Esophagus muscularis mucosa (tissue), 4 donors: ENCODE results near the gene SCFD2. TPM values are rescaled to one million over a fixed set of nuclear protein-coding genes. Genes with fewer than 3 reads are reported as not detected.

Source experiments
- DNase-seq: peaks from one replicate; pipeline ENCODE4 v3.0.0-alpha.2; 2017; ENCODE audit errors: extremely low spot score
- H3K27ac ChIP-seq, 4 donors: fragments of 200-600 bp; sonication (generic); replicated peaks in 1 of 4; 1 replicate in 3 of 4; 2 replicates in 1 of 4; pipeline ENCODE4 v1.5.1; 2016 to 2019; ENCODE audit warnings: mild to moderate bottlenecking in 1 of 4
- H3K27me3 ChIP-seq, 4 donors: fragments of 200-600 bp; sonication (generic); one replicate each; pipeline versions ENCODE4 v1.5.1 to v1.6.0; 2016 to 2019
- H3K36me3 ChIP-seq, 4 donors: fragments of 200-600 bp; sonication (generic); one replicate each; pipeline ENCODE4 v1.5.1; 2016 to 2019
- H3K4me1 ChIP-seq, 4 donors: fragments of 200-600 bp; sonication (generic); one replicate each; pipeline ENCODE4 v1.5.1; 2016 to 2019
- H3K4me3 ChIP-seq, 4 donors: fragments of 200-600 bp; sonication (generic); 1 replicate in 2 of 4; 2 replicates in 2 of 4; pipeline ENCODE4 v1.5.1; 2016 to 2019; ENCODE audit warnings: mild to moderate bottlenecking in 4 of 4, moderate library complexity in 1 of 4
- H3K9me3 ChIP-seq, 4 donors: fragments of 200-600 bp; sonication (generic); 1 replicate in 3 of 4; 2 replicates in 1 of 4; pipeline ENCODE4 v1.5.1; 2016 to 2019
- EP300 ChIP-seq: sonication (generic); formaldehyde crosslinking; IDR thresholded peaks from one replicate; pipeline ENCODE4 v1.6.1; 2017; ENCODE audit warnings: antibody characterized with exemption
- POLR2A ChIP-seq: fragments of 450-650 bp; IDR thresholded peaks from one replicate; pipeline ENCODE4 v1.6.1; 2017; ENCODE audit warnings: antibody characterized with exemption, moderate library complexity, mild to moderate bottlenecking, low read depth
- POLR2AphosphoS5 ChIP-seq, 2 donors: sonication (generic); formaldehyde crosslinking; IDR thresholded peaks; one replicate each; pipeline ENCODE4 v1.6.1; 2017; ENCODE audit warnings: antibody characterized with exemption in 2 of 2
- WGBS: methylation state at CpG from one replicate; pipeline ENCODE4 v1.1.5; 2018; 5-methylcytosine and 5-hydroxymethylcytosine counted together
- intact Hi-C: fragments of 100-400 bp; cut with DNase I; formaldehyde crosslinking; loops from one replicate; pipeline ENCODE4 v1.15.1; 2023
- total RNA-seq, 4 donors: library from RNA; depleted of rRNA; stranded (reverse); fragments of >200 nt; gene quantifications; one replicate each; pipeline versions ENCODE4 v1.1.0 to v1.2.1, GENCODE V29; 2016
- TF ChIP-seq, protein P1 (sequence below), 3 experiments: fragments of 200-600 bp in 2 of 3; fragments of 450-650 bp in 1 of 3; sonication (generic) in 2 of 3; IDR thresholded peaks; one replicate each; pipeline ENCODE4 v1.5.1; 2017 to 2019; ENCODE audit warnings: antibody characterized with exemption in 3 of 3, mild to moderate bottlenecking in 2 of 3, moderate library complexity in 1 of 3

Gene SCFD2
- total RNA-seq, 4 donors from 2014 or later = 10.0 to 15.7 (median 12.7) TPM

DNA sequence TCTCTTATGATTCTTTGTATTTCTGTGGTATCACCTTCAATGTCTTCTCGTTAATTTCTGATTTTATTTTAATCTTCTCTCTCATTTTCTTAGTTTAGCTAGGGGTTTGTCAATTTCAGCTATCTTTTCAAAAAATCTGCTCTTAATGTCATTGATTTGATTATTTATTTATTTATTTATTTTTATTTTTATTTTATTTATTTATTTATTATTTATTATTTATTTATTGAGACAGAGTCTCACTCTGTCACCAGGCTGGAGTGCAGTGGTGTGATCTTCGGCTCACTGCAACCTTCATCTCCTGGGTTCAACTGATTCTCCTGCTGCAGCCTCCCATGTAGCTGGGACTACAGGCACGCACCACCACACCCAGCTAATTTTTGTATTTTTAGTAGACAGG lies 194.1 kb downstream of the SCFD2 start:
- Histone ChIP-seq H3K9me3 (no peaks in the 10 kb centered on the region), H3K27ac (no peak overlapping the region), H3K27me3 (no peaks in the 10 kb centered on the region), H3K4me3 (no peak overlapping the region), H3K36me3 (no peaks in the 10 kb centered on the region), H3K4me1 (no peaks in the 10 kb centered on the region)
- DNase-seq = no peak
- TF ChIP-seq POLR2A = no peak
- TF ChIP-seq, protein P1, sequence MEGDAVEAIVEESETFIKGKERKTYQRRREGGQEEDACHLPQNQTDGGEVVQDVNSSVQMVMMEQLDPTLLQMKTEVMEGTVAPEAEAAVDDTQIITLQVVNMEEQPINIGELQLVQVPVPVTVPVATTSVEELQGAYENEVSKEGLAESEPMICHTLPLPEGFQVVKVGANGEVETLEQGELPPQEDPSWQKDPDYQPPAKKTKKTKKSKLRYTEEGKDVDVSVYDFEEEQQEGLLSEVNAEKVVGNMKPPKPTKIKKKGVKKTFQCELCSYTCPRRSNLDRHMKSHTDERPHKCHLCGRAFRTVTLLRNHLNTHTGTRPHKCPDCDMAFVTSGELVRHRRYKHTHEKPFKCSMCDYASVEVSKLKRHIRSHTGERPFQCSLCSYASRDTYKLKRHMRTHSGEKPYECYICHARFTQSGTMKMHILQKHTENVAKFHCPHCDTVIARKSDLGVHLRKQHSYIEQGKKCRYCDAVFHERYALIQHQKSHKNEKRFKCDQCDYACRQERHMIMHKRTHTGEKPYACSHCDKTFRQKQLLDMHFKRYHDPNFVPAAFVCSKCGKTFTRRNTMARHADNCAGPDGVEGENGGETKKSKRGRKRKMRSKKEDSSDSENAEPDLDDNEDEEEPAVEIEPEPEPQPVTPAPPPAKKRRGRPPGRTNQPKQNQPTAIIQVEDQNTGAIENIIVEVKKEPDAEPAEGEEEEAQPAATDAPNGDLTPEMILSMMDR (IDR thresholded peaks at IDR 0.05) = no peak
- TF ChIP-seq POLR2AphosphoS5 (IDR thresholded peaks at IDR 0.05) = no peak
- TF ChIP-seq EP300 = no peak
- WGBS = 100% methylated on average over 3 of the region's 3 CpGs
- intact Hi-C loops = no loop called here

DNA sequence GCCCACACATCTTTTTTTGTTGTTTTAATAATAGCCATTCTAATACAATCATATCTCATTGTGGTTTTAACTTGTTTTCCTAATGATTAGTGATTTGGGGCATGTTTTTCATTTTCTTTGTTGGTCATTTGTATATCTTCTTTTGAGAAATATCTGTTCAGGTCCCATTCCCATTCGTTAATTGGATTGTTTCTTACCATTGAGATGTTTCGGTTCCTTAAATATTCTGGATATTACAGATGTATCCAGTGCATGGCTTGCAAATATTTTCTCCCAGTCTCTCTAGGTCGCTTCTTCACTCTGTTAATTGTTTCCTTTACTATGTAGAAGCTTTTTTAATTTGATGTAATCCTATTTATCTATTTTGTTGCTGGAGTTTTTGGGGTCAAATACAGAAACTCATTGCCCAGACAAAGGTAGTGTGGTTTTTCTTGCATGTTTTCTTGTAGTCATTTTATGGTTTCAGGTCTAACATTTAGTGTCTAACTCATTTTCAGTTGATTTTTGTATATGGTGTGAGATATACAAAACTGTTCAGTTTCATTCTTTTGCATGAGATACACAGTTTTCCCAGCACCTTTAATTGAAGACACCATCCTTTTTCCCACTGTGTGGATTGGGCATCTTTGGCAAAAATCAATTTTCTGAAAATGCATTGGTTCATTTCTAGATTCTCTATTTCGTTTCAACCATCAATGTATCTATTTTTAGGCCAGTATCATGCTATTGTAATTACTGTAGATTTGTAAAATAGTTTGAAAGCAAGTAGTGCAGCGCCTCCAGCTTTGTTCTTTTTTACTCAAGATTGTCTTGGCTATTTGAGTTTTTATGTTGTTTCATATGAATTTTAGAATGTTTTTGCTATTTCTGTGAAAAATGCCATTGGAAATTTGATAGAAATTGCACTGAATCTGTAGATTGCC lies 195.9 kb downstream of the SCFD2 start:
- TF ChIP-seq EP300 (no peak), POLR2AphosphoS5 (IDR thresholded peaks at IDR 0.05) (no peak), POLR2A (no peak)
- TF ChIP-seq, protein P1 (IDR thresholded peaks at IDR 0.05) = no peak
- H3K4me1 ChIP-seq = no peaks in the 10 kb centered on the region
- H3K9me3 ChIP-seq = no peaks in the 10 kb centered on the region
- WGBS = 93% methylated on average over 5 of the region's 5 CpGs
- no peak for DNase-seq
- intact Hi-C loops = no loop called here
- H3K27me3 ChIP-seq = no peaks in the 10 kb centered on the region
- H3K4me3 ChIP-seq = no peak overlapping the region
- H3K27ac ChIP-seq = no peak overlapping the region
- no peaks in the 10 kb centered on the region for H3K36me3 ChIP-seq

DNA sequence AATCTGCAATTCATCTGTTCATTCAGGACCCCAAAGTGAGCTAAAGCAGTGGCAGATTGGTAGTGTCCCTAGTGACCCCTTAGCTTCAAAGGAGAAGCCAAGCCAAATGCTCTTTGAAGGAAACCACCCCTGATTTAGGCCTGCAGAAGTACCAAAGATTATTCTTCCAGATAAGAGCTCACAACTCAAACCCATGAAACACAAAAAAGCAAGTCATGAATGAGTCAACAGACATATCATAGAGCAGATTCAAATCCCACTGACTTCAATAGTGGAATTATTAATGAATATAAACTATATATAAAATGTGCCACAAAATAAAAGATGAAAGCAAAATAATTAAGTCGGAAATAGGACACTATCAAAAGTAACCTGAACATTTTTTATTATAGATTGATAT lies 197.6 kb downstream of the SCFD2 start:
- intact Hi-C loops = no loop called here
- 94% methylated on average over 1 of the region's 1 CpG for WGBS
- no peak for DNase-seq
- Histone ChIP-seq H3K4me3 (no peak overlapping the region), H3K27ac (no peak overlapping the region), H3K9me3 (no peaks in the 10 kb centered on the region), H3K27me3 (no peaks in the 10 kb centered on the region), H3K4me1 (no peaks in the 10 kb centered on the region), H3K36me3 (no peaks in the 10 kb centered on the region)
- TF ChIP-seq, protein P1 (IDR thresholded peaks at IDR 0.05) = no peak
- TF ChIP-seq POLR2A (no peak), EP300 (no peak), POLR2AphosphoS5 (IDR thresholded peaks at IDR 0.05) (no peak)

DNA sequence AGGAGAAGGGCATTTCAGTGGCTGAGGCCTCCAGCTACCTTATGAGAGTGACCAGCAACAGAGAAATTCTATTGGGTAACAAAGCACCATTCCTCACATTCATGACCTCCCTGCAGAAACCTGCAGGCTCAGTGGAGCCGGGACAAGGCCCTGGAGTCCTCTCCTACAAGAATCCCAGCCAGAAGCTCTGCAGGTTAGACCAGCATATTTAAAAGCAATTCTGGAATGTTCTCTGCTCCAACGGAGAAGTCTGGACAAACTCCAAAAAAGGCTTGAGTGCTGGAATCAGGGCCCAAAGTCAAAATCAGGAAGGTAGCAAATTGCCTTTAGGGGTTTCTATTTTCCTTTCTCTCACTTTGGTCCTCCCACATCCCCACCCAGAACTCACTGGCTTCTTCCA lies 202.9 kb downstream of the SCFD2 start:
- no peaks in the 10 kb centered on the region for H3K4me1 ChIP-seq
- no peak for DNase-seq
- intact Hi-C loops = no loop called here
- H3K4me3 ChIP-seq = no peak overlapping the region
- H3K27me3 ChIP-seq = no peaks in the 10 kb centered on the region
- TF ChIP-seq, protein P1 (IDR thresholded peaks at IDR 0.05) = no peak
- TF ChIP-seq POLR2AphosphoS5 (IDR thresholded peaks at IDR 0.05) = no peak
- TF ChIP-seq POLR2A = no peak
- TF ChIP-seq EP300 = no peak
- no peak overlapping the region for H3K27ac ChIP-seq
- 64% methylated on average over 2 of the region's 2 CpGs for WGBS
- H3K36me3 ChIP-seq = no peaks in the 10 kb centered on the region
- no peaks in the 10 kb centered on the region for H3K9me3 ChIP-seq
